GM21619 (cell line): ENCODE data around the gene CEMIP.
"Not testable (repeated sequence)": the region's sequence is repeated elsewhere in the genome, so short reads cannot be mapped to it uniquely, and the experiment has no call there.

Experiments
- ATAC-seq: cut with Tn5 transposase; IDR thresholded peaks from one replicate; pipeline ENCODE4 v1.9.1; 2021; ENCODE audit not compliant: unreplicated experiment

Gene CEMIP

DNA sequence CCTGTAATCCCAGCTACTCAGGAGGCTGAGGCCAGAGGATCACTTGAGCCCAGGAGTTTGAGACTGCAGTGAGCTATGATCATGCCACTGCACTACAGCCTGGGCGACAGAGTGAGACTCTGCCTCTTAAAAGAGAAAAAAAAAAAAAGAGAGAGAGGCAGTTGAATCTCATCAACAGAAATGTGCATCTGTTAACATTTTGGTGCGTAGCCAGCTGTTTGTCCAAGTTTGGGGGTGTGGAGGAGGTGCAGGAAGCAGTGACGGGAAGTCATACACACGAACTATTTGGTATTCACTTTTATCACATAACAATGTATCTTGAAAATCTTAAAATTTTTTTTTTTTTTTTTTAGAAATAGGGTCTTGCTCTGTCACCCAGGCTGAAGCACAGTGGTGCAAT is 18.2 kb upstream of the CEMIP start:
- no peak for ATAC-seq

DNA sequence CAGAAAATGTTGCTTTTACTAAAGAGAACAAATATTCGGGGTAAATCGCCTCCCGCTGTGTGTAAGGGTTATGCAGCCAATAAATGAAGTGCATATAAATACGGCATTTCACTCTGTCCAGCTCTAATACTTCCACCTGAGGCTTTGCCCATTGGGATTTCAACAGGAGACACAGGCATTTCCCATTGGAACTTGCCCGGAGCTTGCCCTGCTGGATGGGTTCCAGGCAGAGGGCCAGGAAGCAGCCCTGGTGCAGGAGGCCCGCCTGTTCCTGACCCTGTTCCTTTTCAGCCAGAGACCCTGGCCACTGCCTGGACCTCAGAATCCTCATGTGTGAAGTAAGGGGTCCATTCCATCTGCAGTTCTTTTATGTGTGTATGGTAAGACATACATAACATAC is 17.4 kb upstream of the CEMIP start:
- ATAC-seq, result no peak

DNA sequence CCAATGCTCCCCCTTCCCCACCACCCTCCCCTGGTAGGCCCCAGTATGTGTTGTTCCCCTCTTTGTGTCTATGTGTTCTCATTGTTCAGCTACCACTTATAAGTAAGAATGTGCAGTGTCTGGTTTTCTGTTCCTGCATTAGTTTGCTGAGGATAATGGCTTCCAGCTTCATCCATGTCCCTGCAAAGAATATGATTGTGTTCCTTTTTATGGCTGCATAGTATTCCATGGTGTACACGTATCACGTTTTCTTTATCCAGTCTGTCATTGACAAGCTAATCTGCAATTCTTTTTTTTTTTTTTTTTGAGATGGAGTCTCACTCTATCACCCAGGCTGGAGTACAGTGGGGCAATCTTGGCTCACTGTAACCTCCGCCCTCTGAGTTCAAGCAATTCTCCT is 15.9 kb upstream of the CEMIP start:
- ATAC-seq, result not testable (repeated sequence)

DNA sequence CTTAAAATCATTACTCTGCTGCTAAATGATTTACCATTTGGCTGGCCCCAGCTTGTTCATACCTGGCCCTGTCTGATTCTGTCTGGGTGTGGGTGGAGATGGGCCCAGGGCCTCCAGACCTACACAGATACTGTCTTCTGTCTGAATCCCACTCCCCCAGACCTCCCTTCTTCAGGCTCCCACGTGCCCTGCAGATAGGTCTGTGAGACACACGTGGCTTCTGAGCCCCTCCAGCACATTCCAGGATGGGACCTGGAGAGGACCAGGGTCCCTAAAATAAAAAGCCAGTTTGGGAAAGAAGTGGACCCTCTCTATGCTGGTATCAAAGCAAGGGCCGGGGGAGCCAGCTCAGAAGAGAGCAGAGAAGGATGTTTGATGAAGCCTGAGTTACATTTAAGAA is 14.6 kb upstream of the CEMIP start:
- no peak for ATAC-seq

DNA sequence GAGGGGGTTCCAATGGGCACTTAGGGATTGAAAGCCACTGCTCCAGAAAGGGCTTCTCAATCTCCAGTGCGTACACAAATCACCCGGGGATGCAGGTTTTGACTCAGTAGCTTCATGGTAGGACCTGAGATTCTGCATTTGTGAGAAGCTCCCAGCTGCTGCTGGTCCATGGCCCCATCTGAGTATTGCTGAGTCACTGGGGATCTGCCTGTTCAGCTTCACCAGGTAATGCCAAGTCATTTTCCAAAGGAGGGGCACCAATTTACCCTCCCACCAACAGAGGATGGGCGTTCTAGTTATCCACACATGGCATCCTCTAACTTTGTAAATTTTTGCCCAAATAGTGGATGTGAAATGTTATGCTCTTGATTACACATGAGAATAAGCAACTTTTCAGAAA is 12.9 kb upstream of the CEMIP start:
- ATAC-seq, result no peak

DNA sequence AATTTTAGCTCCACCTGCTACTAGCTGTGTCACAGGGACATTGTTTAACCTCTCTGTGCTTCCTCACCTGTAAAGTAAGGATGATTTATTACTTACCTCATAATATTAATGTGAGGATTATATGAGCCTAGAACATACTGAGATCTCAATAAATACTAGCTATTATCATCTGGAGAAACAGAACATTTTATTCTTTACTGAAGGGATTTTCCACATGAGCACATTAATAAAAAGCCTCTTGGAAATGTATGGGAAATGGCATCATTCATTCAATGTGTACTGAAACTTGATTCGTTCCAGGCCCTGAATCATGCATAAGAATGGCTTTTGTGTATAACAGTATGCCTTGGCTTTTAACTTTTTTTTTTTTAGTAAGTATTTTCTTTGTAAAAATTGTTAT is 11.0 kb upstream of the CEMIP start:
- ATAC-seq, result no peak

DNA sequence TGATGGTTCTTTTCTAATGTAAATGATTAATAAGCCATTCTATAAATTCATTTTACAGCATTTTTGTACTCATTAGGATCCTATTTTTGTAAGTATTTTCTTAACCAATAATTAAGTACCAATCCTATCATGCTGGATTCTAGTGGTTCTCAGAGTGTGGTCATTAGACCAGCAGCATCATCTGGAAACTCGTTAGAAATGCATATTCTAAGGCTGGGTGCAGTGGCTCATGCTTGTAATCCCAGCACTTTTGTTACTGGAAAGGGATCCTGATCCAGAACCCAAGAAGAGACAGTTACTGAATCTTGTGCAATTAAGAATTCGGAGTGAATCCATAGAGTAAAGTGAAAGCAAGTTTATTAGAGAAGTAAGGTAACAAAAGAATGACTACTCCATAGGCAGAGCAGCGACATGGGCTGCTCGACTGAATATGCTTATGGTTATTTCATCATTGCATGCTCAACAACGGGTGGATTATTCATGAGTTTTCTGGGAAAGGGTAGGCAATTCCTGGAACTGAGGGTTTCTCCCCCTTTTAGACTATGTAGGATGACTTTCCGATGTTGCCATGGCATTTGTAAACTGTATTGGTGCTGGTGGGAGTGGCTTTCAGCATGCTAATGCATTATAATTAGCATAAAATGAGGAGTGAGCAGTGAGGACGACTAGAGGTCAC is 9.9 kb upstream of the CEMIP start:
- no peak for ATAC-seq

DNA sequence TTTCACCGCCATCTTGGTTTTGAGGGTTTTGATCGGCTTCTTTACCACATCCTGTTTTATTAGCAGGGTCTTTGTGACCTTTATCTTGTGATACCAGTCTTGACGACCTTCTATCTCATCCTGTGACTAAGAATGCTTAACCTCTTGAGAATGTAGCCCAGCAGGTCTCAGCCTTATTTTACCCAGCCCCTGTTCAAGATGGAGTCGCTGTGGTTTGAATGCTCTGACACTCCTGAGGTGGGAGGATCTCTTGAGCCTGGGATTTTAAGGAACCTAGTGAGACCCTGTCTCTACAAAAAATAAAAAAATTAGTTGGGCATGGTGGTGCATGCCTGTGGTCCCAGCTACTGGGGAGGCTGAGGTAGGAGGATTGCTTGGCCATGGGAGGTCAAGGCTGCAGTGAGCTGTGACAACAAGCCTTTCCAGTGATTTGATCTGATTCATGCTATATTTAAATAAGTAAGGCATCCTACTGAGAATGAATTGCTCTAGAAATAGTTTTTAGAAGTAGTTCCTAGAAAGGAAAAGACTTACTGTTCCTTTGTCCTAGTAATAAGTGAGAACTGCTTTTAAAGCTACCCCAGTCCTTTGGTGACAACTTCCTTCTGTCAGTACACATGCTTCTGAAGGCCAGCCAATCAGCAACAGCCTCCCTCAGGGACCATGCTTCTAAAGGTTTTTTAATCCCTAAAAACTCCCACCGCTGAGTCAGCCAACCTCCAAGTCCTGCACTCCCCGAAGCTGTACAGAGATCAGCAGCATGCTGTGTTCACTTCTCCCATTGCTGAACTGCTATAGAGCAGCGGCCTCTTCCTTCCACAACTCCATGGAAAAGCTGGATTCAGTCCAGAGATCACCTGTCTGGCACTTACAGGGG is 9.1 kb upstream of the CEMIP start:
- no peak for ATAC-seq

DNA sequence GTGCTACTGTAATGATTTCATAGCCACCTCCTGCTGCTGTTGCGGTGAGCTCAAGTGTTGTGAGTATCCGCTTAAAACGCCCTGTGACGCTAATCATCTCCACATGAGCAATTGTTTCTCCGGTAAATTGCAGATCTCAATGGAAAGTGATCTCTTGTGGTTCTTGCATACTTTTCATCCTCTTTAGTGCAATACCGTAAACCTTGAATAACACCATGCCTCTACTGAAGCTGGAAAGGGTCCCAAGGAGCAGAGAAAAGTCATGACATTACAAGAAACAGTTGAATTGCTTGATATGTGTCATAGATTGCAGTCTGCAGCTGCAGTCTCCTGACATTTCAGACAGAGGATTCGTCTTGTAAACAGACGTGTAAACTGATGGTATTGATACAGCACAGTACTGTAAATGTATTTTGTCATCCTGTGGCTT is 6.0 kb upstream of the CEMIP start:
- ATAC-seq, result no peak

DNA sequence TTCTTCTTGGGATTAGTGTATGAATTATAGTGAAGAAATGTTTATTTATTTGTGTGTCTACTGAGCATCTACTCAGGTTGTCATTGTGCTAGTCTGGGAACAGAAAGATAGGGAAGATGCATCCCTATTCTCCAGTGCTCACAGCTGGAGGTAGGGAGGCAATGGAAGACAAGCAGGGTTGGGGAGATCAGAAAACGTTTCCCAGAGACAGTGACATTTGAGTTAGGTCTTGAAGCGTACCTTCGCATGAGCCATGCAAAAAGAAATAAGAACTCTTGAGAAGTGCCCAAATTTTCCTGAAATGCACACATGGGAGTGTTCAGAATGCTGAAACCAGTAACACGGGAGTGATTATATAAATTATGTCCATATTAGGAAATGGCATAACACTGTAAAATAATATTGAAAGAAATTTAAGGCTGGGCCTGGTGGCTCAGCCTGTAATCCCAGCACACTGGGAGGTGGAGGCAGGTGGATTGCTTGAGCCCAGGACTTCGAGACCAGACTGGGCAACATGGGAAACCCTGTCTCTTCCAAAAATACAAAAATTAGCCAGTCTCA is 5.3 kb upstream of the CEMIP start:
- ATAC-seq, result no peak

DNA sequence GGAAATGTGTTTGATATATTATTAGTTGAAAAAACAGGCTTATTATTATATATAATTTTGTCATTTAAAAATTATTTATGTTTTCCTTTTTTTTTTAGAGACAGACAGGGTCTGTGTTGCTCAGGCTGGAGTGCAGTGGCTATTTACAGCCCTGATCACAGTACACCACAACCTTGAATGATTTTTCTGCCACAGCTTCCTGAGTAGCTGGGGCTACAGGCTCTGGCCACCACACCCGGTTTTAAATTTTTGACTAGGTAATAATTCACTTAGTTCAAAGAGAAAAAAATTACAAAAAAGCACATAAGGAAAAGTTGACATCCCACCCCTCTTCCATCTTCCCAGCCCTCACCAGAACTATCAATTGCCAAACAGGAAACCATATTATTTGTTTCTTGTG is 4.7 kb upstream of the CEMIP start:
- no peak for ATAC-seq

DNA sequence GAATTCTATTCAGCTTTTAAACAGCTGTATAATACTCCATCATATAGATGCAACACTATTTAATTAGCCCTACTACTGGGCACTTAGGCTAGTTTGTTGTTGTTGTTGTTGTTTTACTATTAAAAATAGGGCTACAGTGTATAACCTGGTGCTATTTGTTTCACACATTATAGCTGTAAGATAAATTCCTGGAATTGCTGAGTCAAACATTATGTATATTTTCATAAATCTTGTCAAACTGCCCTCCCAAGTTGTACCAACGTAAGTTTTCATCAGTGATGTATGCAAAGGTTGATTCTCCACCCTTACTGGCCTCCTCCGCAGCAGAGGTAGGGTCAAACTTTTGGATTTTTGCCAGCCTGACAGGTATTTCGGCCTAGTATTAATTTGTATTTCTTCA is 3.8 kb upstream of the CEMIP start:
- ATAC-seq, result no peak

DNA sequence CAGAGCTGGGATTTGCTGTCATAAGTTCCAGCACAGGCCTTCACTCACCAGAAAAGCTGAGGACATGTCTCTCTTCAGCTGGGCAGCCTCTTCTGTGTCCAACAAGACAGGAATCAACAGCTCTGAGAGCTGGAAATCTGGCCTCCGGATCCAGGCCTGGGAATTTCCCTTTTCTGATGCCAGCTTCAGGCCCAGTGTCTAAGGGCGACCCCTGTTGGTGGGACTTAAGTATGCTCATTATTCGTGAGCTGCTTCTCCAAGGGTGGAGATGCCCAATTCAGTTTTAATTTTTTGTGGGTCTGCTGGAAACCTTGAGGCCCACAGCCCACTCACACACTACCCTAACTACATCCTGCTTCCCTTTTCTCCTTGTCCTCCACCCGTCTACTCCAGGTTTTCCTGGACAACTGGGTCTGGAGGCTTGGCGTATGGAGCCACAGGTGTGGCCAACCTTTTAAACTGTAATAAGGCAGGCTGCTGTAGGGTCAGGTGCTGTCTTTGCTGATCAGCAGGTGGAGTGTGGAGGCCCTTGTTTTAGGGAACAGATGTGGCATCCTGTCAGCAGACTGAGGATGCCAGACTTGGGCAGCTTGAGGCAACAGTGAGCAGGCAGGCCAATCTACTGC is 2.6 kb upstream of the CEMIP start:
- no peak for ATAC-seq

DNA sequence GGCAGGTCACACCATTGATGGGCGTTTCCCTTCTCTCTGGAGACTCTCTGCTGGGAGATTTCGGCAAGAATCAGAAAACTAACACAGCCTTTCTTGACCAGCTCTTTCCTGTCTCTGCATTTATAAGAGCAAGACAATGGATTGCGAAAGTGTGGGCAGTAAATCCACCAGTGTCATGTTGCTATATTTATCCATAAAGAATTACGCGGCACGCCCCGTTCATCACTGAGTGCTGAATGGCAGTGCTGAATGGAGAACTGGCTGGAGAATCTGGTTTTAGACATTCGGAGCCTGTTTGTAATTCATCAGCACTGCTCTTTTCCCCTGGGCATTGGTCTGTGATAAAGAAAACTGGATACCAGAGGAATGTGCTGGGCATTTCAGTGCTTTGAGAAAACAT is 2.0 kb upstream of the CEMIP start:
- no peak for ATAC-seq

DNA sequence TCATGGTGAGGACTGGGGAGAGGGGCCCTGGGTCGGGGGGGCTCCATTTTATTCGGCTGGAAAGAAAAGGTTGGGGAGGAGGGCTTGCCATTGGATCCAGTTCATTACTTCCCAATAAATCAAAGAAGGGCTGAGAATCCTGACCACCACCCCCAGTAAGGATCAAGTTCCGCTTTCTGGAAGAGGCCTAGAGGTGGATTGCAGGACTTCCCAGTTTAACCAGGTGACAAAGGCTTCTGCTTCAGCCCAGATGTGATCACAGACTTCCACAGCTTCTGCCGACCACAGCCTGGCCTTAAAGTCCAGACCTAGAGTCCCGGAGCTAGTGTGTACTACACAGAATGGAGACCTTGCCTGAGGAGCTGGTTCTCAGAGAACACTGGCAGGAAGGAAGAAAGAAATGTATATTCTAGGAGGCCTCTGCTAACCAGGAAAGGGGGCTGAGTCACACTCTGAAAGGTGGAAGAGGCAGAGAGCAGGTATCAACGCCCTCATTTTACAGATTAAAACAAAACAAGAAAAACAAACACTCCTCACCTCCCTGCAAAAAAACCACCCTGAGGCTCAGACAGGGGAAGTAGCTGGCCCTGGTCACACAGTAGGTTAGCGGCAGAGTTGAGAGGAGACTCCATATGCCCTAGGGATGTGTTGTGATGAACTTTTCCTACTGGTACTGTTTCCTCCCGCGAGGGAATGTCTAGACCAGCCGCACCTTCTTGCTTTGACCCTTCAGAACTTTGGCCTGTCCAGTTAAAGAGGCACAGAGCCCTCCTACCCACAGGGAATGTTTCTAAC is 1.1 kb upstream of the CEMIP start:
- ATAC-seq, result no peak

DNA sequence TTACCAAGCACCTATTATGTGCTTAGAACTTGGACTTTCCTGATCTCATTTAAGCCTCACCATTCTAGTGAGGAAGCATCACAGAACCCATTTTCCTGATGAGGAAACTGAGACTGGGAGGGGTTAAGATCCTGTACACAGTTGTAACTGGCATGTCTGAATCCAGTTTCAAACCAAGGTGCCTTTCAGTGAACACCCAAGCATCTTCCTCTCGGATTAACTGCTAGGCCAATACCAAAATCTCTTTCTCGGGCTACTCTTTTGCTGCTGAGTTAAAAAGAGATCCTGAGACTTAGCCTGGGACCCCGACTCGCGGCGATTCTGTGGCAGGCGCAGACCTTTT is 578 bp upstream of the CEMIP start:
- no peak for ATAC-seq

DNA sequence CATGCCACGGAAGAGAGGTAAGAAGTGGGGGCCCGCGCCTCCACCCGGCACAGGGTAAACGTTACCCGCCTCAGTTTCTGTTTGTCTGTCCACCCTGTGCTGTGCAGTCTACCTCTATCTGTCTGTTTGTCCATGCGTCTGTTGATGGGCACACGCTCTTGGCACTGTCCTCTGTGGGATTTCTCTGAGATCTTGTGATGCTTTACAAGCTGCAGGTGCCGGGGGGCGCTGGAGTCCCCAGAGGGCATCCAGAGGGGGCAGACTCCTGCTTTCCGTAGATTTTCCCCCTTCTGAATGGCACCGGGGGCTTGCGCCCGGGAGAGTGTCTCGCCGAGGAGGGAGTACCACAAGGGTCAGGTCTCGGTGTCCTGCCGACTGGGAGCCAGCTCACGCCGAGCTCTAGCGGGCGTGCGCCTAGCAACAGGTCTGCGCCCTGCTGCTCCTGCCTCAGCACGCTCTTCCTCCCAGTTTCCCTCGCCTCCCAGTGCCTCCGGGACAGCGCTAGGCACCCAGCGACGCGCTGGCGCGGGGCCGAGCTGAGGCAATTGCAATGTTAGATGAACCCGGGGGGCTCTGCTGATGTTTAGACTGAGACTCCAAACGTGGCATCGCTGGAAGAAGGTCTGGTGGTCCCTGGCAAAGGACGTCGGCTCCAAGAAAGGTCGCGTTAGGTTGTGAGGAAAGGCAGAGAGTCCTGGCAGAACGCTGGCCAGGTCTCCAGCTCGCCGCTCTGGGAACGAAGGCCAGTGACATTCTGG is 667 bp downstream of the CEMIP start:
- ATAC-seq, result no peak

DNA sequence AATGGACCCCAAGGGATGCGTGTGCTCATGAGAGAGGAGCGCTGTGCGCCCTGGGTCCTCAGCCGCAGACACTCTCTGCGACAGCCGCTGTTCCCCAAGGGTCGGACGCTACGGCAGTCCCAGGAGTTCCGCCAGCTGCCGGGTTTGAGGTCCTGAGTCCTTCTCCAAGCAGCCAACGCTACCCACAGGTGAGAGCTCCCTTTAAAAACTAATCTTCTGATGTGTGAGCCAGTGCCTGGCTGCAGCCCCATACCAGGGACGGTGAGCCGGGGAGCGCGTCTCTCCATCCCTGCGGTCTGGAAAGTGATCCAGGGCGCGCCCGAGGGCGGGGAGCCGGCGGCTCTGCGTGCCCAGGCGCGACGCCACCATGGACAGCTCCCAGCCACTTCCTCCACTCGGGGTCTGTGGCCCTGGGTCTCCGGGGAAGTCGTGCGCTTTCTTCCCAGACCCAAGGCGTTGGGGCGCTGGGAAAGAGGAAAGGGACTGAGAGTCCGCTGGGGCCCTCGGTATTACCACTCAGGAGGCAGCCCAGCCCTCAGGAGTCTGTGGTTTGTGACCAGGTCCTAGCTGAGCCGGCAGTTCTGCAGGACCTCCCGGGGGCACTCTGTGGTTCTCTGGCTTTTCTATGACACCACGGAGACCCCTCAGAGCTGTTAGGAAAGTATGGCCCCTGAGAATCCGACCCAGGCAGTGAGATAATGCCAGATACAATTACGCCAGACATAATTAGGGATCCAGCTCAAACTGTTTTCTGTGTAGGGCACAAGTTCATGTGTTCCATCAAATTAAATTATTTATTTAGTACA is 1.4 kb downstream of the CEMIP start:
- ATAC-seq, result no peak

DNA sequence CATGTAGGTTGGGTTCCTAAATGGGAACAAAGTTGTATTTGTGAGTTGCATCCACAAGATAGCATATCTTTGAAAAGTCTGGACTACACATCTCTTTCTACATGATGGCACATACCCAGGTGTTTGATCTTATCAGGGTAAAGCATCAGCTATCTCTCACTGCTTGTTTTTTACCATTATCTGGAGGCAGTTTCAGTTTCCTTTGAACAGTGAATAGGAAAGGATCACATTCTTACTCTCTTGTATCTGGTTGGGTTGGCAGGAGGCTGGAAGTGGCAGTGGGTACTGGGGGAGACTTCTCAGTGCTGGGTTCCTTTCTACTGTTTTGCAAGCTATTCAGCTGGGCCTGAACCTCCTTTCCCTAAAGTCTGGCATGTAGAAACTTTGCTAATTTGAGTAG is 4.1 kb downstream of the CEMIP start:
- ATAC-seq, result no peak

DNA sequence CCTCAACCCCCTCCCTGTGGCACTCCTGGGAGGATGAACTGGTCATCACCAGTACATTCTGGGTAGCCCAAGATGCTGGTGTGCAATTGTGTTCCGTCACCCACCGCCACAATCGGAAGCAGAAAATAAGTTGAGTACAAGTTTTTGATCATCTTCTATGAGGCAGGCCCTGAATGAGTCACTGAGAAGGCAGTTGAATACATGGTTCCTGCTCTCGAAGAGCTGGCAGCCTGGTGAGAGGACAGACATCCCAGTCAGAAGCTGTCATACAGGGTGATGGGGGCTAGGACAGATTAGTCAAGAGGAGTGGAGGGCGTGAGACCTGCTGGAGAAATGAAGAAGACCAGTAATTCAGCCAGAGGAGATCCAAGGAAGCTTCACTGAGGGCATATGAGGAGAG is 6.2 kb downstream of the CEMIP start:
- no peak for ATAC-seq
